ENCODE data around the gene PAK4. TPM values are rescaled to one million over a fixed set of nuclear protein-coding genes. Genes with fewer than 3 reads are reported as not detected.
A peak's percentile ranks its signal among the peaks of the same experiment; 100 is the strongest.
"Not testable (repeated sequence)": the region's sequence is repeated elsewhere in the genome, so short reads cannot be mapped to it uniquely, and the experiment has no call there.

The PAK4 gene
- total RNA-seq, 1 donor from 2014 or later: 14.0 TPM

DNA sequence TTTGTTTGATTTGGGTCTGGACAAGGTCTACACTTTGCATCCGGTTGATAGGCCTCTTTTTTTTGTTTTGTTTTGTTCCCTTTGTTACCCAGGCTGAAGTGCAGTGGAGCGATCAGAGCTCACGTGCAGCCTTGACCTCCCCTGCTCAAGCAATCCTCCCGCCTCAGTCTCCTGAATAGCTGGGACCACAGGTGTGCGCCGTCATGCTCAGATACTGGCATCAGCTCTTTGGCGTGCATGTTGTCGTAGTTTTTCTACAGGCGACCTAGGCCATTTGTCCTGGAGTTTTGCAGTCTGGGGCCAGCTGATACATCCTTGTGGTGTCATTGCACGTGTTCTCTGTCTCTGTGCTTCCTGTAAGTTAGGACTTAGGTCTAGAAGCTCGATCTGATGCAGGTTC is 16.3 kb downstream of the PAK4 start:
- ATAC-seq (ENCODE audit: poor library complexity) (no peak), DNase-seq (no peak)
- intact Hi-C loops (cut with DNase I): no loop called here

DNA sequence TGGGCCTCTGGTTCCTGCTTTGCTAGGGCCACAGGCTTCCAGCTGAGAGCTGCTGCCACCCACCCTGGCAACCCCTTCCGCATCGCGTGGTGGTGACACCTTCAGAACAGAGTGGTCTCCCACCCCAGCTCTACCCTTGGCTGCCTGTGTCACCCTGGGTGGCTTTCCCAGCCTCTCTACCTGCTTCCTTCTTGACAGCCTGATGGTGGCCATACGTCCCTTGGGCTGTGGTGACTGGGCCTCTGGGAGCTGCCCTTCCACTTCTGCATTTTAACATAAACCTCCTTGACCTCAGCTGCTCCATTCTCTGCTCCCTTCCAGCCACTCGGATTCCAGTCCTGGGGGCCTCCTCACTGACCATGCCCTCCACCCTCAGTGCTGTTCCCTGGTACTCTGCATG is 17.0 kb downstream of the PAK4 start:
- DNase-seq: no peak

DNA sequence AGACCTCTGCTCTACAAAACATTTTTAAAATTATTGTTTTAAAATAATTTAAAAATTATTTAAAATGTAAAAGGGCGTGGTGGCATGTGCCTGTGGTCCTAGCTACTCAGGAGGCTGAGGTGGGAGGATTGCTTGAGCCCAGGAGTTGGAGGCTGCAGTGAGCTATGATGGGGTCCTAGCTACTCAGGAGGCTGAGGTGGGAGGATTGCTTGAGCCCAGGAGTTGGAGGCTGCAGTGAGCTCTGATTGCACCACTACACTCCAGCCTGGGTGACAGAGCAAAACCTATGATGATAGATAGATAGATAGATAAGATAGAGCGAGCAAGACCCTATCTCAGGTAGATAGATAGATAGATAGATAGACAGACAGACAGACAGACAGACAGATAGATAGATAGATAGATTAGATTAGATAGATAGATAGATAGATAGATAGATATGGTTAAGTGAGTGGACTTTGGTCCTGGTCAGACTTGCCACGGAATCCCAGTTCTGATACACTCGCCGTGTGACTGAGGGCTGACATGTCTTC is 18.2 kb downstream of the PAK4 start:
- DNase-seq; intact Hi-C loops (cut with DNase I); ATAC-seq (ENCODE audit: poor library complexity): not testable (repeated sequence)

More for the DNA sequence above, 17.0 kb downstream of the PAK4 start:
- no peak for ATAC-seq (ENCODE audit: poor library complexity)
- intact Hi-C loops (cut with DNase I): no loop called here

DNA sequence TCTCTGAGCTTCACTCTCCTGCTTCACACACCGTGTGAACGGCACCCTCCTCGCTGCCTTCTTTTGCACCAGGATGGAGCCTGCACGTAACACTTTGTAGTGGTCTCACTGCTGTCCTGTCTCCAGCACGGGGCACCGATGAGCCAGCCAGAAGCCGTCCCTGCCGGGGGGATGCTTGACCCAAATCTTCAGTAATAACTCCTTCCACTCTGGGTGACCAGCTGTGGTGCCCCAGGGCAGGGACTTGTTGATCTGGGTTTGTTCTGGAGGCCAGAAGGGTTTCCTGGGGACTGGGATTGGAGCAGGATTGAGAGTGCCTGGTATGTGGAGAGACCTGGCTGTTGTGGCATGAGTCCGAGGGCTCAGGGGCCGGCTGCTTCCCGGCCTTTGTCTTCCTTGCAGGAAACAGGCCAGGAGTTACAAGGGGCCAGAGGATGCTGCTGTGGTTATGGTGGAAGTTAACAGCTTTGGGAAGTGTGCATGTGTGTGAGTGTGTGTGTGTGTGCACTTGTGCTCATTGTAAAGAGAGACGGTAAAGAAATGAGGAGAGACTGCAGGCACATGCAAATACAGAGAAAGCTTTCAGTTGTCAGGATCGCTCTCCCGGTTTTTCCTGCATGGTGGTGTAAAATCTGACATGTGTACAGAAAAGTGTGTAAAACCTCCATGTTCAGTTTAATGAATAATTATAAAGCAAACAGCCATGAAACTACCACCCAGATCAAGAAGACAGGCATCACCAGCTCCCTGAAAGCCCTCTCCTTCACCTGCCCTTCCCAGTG is 18.9 kb downstream of the PAK4 start:
- intact Hi-C loops (cut with DNase I): no loop called here
- no peak for DNase-seq

DNA sequence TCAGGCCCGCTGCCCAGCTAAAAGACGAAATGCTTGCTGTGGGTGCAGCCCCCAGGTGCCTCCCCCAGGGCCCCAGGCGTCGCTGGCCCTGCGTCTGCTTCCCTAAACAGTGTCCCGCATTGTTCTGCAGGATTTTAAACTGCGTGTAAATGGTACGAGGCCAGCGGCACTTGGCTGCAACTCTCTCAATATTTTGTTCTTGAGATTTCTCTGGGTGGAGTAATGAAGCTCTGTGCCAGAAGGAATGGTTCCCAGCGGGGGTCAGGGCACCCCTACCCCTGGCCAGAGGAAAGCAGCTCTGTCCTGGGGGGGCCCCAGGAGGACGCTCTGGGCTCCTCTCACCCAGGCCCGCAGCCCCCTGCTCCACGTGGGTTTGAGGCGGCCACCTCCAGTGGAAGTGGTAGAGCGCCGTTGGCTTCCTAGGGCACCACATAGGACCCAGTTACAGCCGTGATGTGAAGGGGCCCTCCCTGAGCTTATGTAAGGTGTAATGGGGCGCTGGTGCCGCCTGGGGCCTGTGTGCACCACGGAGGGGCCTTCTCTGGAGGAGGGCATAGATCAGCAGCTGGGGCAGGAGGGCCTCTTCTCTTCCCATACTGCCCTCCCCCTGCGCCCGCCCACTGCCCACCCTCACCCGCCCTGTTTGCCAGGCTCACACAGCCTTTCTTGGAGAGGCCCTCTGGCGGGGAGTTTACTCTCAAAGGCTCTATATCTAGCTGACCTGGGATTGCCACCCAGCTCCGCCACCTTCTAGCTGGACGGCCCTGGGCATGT is 19.8 kb downstream of the PAK4 start:
- intact Hi-C loops (cut with DNase I): no loop called here
- ATAC-seq (ENCODE audit: poor library complexity) (peak; percentile 79), DNase-seq (no peak)

More for the DNA sequence above, 18.9 kb downstream of the PAK4 start:
- peak; percentile 28 for ATAC-seq (ENCODE audit: poor library complexity)

DNA sequence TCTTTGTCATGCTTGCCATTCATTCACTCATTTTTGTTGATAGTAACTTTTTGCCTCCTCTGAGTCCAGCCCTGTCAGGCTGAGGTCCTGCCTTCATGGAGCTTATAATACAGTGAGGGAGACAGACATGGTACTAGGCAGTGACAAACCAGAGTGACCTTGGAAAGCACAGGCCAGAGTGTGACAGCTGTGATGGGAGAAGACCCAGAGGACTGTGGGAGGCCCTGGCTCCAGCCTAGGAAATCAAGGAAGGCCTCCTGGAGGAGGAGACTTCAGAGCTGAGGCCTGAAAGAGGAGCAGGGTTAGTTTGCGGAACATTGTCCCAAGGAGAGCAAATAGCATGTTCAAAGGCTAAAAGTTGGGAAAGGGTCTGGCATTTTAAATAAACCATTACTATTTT is 20.5 kb downstream of the PAK4 start:
- DNase-seq (no peak), ATAC-seq (ENCODE audit: poor library complexity) (peak; percentile 29)
- intact Hi-C loops (cut with DNase I): no loop called here

DNA sequence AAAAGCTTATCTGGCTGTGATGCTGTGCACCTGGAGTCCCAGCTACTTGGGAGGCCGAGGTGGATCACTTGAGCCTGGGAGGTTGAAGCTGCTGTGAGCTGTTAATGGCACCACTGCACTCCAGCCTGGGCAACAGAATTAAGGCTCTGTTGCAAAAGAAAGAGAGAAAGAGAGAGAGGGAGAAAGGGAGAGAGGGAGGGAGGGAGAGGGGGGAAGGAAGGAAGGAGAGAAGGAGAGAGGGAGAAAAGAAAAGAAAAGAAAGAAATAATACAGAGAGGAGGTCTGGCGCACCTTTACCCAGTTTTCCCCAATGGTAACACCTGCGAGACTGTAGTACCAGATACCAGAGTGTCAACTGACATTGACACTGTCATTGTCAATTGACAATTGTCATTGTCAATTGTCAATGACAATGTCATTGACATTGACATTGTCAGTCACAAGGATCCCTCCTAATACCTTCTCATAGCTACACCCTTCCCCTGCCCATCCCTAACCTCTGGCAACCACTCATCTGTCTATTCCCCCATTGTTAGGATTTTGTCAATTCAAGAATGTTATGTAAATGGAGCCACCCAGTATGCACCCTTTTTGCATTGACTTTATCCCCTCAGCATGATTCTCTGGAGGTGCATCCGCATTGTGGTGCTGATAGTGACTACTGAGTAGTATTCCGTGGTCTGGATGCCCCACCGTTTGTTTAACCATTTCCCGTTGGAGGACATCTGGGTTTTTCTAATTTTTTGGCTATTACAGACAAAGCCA is 21.3 kb downstream of the PAK4 start:
- ATAC-seq (ENCODE audit: poor library complexity) (no peak), DNase-seq (no peak)
- intact Hi-C loops (cut with DNase I): no loop called here

DNA sequence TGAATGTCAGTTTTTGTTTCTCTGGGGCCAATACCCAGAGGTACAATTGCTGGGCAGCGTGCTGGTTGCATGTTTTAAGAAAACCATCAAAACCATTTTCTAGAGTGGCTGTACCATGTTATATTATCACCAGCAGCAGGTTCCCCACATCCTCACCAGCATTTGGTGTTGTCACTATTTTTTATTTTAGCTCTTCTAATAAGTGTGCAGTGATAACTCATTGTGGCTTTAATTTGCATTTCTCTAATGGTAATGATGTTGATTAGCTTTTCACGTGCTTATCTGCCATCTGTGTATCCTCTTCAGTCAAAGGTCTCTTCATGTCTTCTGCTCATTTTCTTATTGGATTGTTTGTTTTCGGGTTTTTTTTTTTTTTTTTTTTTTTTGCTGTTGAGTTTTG is 21.9 kb downstream of the PAK4 start:
- intact Hi-C loops (cut with DNase I): no loop called here
- DNase-seq (no peak), ATAC-seq (ENCODE audit: poor library complexity) (no peak)

DNA sequence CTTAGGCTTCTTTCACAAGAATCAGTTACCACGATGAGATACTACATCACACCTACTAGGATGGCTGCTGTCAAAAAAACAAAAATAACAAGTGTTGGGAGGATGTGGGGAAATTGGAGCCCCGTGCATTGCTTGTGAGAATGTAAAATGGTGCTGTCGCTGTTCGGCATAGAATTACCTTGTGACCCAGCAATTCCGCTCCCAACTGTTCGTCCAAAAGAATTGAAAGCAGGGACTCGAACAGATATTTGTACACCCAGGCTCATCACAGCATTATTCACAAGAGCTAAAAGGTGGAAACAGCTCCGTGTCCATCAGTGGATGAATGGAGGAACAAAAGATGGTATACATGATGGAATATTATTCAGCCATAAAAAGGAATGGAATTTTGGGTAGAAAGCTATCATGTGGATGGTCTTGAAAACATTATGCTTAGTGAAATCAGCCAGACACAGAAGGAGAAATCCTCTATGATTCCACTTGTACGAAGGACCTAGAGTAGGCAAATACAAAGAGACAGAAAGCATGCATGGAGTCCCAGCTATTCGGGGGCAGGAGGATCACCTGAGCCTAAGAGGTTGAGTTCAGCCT is 23.4 kb downstream of the PAK4 start:
- ATAC-seq (ENCODE audit: poor library complexity): no peak
- intact Hi-C loops (cut with DNase I): no loop called here
- no peak for DNase-seq

DNA sequence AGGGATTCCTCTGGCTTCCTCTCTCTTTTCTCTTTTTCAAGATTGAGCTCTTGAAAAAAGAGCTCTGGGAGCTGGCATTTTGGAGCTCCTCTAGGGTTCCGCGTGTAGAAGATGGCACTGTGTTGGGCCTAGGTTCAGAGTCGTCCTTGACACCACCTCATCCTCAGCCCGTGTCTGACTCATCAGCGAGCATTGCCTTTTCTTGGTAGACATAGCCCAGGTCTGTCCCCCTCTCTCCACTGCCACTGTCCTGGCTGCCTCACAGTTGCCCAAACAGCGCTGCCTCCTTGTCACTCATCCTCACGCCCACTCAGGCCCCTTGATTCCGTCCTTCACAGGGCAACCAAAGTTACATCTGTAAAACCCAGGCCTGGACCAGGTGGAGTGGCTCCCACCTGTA is 24.6 kb downstream of the PAK4 start:
- intact Hi-C loops (cut with DNase I): no loop called here
- no peak for DNase-seq
- no peak for ATAC-seq (ENCODE audit: poor library complexity)

DNA sequence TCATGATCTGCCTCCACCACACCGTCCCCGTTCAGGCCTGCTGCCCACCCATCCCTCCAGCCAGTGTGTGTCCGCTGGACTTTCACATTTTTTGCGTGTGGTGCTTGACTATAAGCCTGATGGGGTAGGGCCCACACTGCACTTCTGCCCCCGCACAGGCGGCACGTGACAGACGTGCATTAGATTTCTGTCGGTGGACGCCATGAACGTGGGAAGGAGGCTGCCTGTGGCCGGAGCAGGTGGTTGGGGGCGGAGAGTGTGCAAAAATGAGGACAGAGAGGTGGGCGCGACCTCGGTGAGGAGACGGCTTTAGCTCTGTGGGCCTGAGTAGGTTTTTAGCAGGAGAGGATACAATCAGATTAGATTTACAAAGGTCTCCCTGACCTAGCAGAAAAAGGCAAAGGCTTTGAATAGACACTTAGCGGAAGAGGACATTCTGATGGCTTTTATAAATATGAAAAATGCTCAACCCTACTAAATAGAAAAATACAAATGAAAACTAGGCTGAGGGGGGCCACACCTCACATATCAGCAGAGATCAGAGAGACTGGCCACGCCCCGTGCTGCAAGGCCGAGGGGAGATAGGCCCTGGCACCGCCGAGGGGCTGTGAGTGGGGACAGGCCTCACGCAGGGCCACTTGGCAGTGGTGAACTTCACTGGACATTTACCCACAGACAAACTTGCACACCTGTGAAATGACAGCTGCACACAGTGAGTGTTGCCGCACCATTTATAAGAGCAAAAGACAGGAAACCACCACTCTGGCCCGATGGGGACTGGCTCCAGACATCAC is 25.4 kb downstream of the PAK4 start:
- no peak for ATAC-seq (ENCODE audit: poor library complexity)
- no peak for DNase-seq
- intact Hi-C loops (cut with DNase I): no loop called here

DNA sequence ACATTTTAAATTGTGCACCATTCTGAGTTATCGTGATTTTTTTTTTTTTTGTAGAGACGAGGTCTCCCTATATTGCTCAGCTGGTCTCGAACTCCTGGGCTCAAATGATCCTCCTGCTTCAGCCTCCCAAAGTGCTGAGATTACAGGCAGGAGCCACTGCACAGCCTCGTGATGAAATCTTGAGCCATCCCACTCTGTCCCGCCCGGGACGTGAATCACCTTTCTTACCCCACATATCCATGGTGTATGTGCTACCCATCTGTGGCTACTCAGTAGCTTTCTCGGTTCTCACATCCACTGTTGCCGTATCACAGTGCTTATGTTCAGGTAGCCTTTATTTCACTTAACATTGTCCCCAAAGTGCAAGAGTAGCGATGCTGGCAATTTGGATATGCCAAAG is 26.5 kb downstream of the PAK4 start:
- intact Hi-C loops (cut with DNase I): no loop called here
- DNase-seq (no peak), ATAC-seq (ENCODE audit: poor library complexity) (no peak)

DNA sequence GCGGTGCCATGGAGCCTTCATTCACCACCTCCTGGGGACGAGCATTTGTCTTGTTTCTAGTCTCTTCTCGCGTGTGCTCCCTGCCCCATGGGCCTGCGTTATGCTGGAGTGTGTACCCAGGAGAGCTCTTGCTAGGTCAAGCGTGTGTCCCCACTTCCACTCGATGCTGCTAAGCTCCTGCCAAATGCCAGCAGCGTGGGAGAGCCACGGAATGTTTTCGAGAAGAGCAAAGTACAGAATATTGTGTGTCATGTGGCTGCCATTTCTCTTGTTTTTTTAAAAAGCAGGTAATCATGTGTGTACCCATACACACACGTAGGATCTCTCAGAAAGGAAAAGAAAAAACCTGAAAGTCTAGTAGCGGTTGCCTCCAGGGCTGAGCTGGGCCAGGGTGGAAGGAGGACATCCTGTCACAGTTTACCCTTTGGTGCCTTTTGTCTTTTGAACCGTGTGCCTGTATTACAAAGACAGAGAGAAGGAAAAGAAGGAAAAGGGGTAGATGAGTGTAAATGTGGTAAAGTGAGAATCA is 28.6 kb downstream of the PAK4 start:
- DNase-seq (no peak), ATAC-seq (ENCODE audit: poor library complexity) (no peak)
- intact Hi-C loops (cut with DNase I): no loop called here

DNA sequence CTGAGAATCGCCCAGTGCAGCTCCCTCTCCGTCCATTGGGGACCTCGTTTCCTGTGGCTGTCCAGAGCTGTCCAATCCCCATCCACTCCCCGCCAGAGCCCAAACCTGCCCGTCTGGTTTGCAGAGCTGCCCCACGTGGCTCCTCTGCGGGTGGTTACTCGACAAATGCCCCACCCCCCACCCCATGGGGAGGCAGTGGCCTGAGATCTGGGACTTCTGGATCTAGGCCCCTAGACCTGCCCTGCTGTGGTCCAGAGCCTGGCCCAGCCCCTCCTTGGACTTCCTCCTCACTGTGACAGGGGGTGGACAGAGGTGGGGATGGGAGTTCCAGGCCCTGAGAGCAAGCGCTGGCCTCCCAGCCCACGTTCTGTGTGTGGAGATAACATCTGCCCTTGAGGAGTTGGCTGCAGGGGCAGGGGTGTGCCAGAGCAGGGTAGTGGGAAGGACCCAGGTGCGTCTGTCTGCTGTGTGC is 29.1 kb downstream of the PAK4 start:
- intact Hi-C loops (cut with DNase I): no loop called here

DNA sequence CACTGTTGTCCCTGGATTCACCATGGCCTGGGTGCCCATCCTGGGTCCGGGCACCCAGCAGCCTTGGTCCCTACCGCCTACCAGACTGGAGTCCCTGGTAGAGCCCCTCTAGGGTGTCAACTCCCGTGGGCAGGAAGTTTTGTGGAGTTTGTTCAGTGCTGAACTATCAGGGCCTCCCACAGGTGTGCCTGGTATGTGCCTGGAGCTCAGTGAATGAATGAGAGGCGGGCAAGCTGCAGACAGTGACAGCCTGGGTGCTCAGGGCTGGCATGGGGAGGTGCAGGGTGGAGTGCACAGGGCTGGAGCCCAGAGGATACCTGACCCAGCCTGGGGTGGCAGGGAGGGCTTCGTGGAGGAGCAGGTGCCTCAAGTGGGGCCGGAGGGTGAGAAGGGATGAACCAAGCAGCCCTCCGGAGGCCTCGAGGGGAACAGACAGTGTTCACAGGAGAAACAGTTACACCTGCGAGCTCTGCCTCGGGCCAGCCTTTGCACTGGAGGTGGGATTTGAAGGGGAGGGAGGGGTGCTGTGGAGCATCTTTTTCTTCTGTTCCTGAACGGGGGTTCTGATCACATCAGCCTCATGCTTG is 29.6 kb downstream of the PAK4 start:
- DNase-seq (no peak), ATAC-seq (ENCODE audit: poor library complexity) (no peak)
- intact Hi-C loops (cut with DNase I): no loop called here

More for the DNA sequence above, 29.1 kb downstream of the PAK4 start:
- ATAC-seq (ENCODE audit: poor library complexity): peak; percentile 31
- no peak for DNase-seq

DNA sequence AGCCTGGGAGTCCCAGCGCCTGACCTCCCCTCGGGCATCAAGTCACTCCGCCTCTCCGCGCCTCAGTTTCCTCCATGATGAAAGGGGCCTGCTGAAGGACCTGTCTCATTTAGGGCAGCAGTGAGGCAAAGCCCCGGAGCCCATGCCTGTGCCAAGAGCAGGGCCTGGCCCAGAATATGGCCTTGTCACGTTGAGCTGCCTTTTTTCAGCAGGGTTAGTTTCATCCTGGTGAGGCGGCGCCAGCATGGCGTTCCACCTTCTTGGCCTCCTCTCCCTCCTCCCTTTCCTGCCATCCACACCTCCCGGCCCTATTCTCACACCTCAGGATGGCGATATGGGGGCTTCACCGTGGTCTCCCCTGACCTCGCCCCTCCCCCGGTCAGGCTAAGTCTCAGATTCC is 30.2 kb downstream of the PAK4 start:
- DNase-seq (no peak), ATAC-seq (ENCODE audit: poor library complexity) (no peak)
- intact Hi-C loops (cut with DNase I): no loop called here

All from Right ventricle myocardium superior (tissue), 1 donor.